HG03064 (cell line): Measurements from ENCODE around the gene RMND5B.
A peak's percentile ranks its signal among the peaks of the same experiment; 100 is the strongest.

Source experiments
- ATAC-seq: cut with Tn5 transposase; IDR thresholded peaks from one replicate; pipeline ENCODE4 v1.9.1; 2021; ENCODE audit warnings: low read depth; ENCODE audit not compliant: unreplicated experiment

The RMND5B gene

GRCh38 chr5:178113141-178113787 is 17.6 kb upstream of the RMND5B start, which contains the start of gene N4BP3:
N4BP3 (plus strand) TSS chr5:178113532; CDS start chr5:178119584, 6,052 bp downstream.
- peak; percentile 50 for ATAC-seq

GRCh38 chr5:178113841-178114324 is 16.9 kb upstream of the RMND5B start:
- ATAC-seq: peak; percentile 5

- no peak for ATAC-seq
Measured at GRCh38 chr5:178114325-178115135, 16.3 kb upstream of the RMND5B start.

DNA sequence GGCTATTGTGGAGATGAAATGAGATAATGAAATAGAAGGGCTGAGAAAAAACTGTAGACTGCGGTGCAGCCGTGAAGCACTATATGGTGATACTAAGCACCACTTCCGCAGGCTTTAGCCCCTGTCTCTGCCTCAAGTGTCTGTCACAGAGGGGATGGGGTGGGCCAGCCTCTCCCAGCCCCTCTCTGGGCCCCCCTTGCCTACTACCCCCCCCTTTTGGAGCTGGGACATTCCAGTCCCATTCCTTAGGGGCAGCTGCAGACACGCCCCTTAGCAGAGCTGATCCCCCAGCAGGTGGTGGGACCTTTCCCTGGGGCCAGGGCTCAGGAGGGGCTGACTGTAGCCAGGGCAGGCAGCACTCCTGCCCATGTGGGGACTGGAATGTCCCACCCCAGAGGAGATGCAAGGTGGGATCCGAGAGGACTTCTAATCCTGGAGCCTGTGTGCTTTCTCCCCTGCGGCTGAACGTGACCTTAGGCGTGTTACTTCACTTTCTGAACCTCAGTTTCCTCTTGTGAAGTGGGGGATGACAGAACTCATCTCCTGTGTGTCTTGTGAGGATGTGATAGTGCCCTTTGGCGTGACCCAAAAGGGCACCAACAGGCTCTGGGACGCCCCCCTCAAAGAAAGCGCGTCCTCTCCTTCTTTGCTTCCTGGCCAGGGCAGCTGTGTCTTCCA is 15.5 kb upstream of the RMND5B start:
- no peak for ATAC-seq

DNA sequence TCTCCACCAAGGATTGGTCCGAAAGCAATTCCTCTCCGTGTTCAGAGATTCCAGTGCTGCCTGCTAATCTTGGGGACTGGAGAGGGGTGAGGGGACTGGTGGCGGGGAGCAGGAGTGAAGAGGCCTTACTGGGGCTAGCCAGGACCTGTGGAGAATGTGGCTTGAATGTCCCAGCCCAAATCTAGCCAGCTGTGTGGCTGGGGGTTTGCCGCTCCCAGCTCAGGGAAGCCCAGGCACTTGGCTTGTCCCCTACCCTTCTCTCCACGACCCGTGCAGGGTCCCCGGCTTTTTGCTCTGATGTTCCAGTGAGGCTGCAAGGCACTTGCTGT is 15.0 kb upstream of the RMND5B start:
- ATAC-seq: no peak

GRCh38 chr5:178116143-178116885 is 14.5 kb upstream of the RMND5B start:
- ATAC-seq: no peak

DNA sequence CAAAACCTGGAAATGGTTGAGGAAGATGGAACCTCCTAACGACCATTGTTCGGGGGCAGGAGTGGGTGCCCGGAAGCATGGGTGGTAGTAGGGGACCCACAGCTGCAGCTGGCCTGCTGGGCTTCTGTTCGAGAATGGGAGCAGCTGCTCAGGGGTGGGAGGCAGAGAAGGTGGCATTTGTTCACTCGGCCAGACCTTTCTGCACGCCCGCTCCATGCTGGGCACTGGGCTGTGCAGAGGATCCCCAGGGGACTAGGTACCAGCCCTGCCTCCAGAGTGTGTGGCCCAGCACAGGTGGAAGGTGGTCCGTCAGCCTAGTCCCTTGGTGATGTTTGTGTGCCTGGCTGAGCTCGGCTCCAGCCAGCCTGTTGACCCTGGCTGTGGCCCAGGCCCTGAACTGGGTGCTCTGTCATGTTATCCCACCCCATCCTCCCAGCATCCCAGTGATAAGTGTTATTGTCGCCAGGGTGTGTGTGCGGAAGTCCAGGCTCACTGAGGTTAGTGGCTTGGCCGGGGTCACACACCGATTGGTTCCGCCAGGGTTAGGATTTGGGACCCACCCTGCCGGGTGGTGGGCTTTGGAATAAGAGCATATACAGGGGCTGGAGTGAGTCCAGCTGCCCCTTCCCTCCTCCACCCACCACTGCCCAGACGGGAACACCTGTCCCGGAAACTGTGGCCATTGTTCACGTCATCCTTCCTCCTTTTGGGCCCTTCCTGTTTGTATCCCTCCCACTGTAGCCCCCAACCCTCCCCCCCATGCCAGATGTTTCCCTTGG is 12.7 kb upstream of the RMND5B start:
- ATAC-seq: no peak

- ATAC-seq: no peak
Measured at GRCh38 chr5:178119915-178120606, 10.8 kb upstream of the RMND5B start.

GRCh38 chr5:178120607-178121357 is 10.0 kb upstream of the RMND5B start:
- peak; percentile 62 for ATAC-seq

DNA sequence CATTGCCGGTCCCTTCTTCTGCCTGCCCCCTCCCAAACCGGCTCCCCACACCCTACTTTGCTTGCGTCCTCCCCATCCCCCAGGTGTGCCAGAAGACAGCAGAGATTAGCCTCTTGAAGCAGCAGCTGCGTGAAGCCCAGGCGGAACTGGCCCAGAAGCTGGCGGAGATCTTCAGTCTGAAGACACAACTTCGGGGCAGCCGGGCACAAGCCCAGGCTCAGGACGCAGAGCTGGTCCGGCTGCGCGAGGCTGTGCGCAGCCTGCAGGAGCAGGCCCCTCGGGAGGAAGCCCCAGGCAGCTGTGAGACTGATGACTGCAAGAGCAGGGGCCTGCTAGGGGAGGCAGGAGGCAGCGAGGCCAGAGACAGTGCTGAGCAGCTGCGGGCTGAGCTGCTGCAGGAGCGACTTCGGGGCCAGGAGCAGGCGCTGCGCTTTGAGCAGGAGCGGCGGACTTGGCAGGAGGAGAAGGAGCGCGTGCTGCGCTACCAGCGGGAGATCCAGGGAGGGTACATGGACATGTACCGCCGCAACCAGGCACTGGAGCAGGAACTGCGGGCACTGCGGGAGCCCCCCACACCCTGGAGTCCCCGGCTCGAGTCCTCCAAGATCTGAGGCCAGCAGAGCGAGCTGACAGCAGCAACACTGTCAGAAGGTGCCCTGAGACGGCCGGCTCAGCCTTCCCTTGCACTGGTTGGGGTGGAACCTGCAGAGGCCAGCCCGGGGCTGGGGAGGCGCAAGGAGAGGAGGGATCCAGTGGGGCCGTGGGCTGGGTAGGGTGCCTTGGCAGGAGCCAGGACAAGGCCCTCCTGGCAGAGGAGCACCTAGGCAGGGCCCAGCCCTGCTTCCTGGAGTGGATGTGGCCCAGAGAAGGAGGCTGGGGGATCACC is 9.2 kb upstream of the RMND5B start:
- ATAC-seq: no peak

DNA sequence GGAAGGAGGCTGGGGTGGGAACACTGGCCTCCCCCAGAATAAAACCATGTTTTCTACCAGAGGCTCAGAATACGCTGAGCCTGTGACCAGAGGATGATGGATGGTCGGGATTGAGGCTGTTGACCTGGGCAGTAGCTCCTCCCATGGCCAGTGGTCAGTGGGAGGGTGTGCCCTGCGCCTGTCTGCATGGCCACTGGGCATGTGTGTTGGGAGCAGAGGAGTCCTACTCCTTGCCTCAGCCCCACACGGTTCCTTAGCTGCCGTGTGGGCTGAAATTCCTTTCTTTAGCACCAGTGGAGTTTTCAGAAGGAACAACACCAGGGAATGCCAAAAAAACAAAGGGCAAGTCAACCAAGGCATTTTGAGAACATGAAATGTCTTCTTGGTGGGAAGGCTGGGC is 8.5 kb upstream of the RMND5B start:
- no peak for ATAC-seq

GRCh38 chr5:178123094-178123965 is 7.5 kb upstream of the RMND5B start:
- no peak for ATAC-seq

DNA sequence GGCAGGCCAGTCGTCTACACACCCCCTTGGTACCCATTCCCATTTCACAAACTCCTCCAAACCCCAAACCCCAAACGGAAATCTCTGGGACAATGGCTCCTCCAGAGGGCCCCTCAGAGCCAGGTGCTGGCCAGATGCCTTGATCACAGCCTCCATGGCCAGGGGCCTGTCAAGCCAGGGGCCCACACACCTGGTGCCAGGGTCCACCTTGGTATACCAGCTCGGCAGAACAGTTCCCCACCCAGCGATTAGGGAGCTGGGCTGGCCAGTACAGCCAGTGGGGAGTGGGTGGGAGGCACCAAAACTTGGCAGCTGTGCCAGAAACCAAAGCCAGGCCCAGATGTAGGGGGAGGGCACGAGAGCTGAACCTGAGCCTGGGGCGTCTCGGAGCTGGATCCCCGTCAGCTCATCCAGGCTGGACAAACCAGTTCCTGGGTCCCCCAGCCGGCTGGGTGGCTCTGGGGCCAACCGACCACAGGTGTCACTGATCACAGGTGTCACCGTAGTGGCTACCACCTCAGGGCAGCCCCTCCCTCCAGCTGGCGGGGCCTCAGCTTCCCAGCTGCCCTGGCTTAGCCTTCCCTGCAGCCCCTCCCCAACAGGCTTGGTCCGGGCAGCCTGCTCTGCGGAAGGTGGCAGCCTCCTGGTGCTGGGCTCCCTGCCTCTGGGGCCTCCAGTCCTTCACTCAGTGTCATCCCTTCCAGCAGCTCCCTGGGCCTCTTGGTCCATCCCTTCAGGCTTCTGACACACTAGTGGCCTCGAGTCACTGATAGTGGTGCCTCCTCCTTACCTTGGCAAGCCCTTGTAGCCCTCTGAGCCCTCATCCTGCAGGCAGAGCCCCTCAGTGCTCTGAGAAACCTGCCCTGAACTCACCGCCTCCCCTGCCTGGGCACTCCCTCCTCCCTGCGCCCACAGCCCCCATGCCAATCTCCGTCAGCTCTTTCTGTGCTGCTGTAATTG is 6.6 kb upstream of the RMND5B start:
- ATAC-seq: no peak

DNA sequence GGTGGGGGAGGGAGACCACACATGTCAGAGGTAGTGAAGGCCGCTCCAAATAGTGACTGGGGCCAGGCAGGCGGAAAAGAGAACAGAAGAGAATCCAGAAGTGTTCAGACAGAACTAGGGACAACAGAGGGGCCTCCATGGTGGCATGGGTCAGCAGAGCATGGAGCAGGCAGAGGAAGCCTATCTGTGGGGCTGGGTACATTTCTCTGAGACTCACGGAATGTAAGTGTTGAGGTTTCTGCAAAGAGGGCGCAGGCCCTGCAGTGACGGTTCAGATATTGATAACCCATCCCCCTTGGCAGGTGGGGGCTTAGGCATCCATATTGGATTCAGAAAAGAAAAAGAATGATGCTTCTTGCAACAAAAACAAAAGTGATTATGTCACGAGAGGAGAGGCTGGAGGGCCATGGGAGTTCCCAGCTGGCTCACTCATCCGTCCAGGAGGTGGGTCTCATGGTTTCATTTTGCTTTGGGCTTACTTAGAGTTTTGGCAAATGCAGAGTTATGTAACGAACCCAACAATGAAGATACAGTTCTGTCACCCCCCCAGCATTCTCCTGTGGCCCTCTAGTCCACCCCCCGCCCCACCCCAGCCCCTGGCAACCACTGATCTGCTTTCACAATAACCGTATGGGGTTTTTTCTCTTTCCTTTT is 5.4 kb upstream of the RMND5B start:
- no peak for ATAC-seq

- no peak for ATAC-seq
Measured at GRCh38 chr5:178126556-178126955, 4.3 kb upstream of the RMND5B start.
